HepG2 (cell line): Measurements from ENCODE around the gene TKFC. TPM values are rescaled to one million over a fixed set of nuclear protein-coding genes. Genes with fewer than 3 reads are reported as not detected.
A peak's percentile ranks its signal among the peaks of the same experiment; 100 is the strongest.

Source experiments
- ATAC-seq: fragments of 200-7000 bp; cut with Tn5 transposase; 3 replicates; pipeline ENCODE4 v1.9.1; 2020; ENCODE audit warnings: mild to moderate bottlenecking, moderate library complexity
- BruUV-seq: library from RNA; stranded (reverse); fragments of 400-500 nt; replicated peaks from 2 replicates; lab custom pipeline; 2021; lab: Mats Ljungman, UMichigan
- CTCF ChIA-PET: fragments of 300-600 bp; formaldehyde crosslinking; extraction: SDS; loops from one replicate; lab custom pipeline; 2021; ENCODE audit warnings: low total read pairs, inconsistent platforms, low intra/inter-chr PET ratio; lab: Yijun Ruan, JAX
- POLR2A ChIA-PET: fragments of 350-600 bp; sonication (Branson Sonifier 250); formaldehyde crosslinking; loops from one replicate; lab custom pipeline; 2020; ENCODE audit warnings: antibody characterized with exemption, inconsistent platforms; lab: Yijun Ruan, JAX
- DNase-seq: peaks from one replicate; pipeline ENCODE4 v3.0.0-alpha.2; 2015; ENCODE audit warnings: low spot score
- FAIRE-seq: peaks from 3 replicates; lab custom pipeline; 2011; peaks lifted over from hg19 to GRCh38; lab: Jason Lieb, UNC
- H2AFZ ChIP-seq: one replicate; pipeline ENCODE4 v1.6.1; 2011; ENCODE audit warnings: low read length, inconsistent platforms
- H3K27ac ChIP-seq: fragments of 300-600 bp; 3 replicates; pipeline ENCODE4 v1.8.0; 2011; ENCODE audit warnings: mixed run types, mild to moderate bottlenecking, mixed read lengths, low read length, inconsistent platforms; ENCODE audit not compliant: insufficient read depth; ENCODE audit errors: extremely low read length
- H3K27me3 ChIP-seq, 2 experiments: fragments of 200-600 bp in 1 of 2; 2 replicates in 1 of 2; 3 replicates in 1 of 2; pipeline versions ENCODE4 v1.6.0 to v1.8.0; 2011; ENCODE audit warnings: low read length in 2 of 2, mild to moderate bottlenecking in 2 of 2, moderate library complexity in 2 of 2, inconsistent platforms in 1 of 2; ENCODE audit not compliant: insufficient read depth in 2 of 2, control insufficient read depth in 1 of 2
- H3K36me3 ChIP-seq, 2 experiments: fragments of 200-600 bp in 1 of 2; replicated peaks in 1 of 2; 2 replicates in 1 of 2; 3 replicates in 1 of 2; pipeline versions ENCODE4 v1.5.1 to v1.8.0; 2011; ENCODE audit warnings: low read length in 2 of 2, inconsistent platforms in 1 of 2; ENCODE audit not compliant: insufficient read depth in 2 of 2, control insufficient read depth in 1 of 2
- H3K4me1 ChIP-seq: 2 replicates; pipeline ENCODE4 v1.5.1; 2012; ENCODE audit warnings: low read length, inconsistent platforms; ENCODE audit not compliant: insufficient read depth
- H3K4me2 ChIP-seq: 2 replicates; pipeline ENCODE4 v1.6.0; 2011; ENCODE audit warnings: low read depth, low read length, inconsistent platforms
- H3K4me3 ChIP-seq, 3 experiments: fragments of 200-600 bp in 1 of 3; sonication (generic), shearing (Covaris generic) in 1 of 3; replicated peaks in 1 of 3; 2 replicates each; pipeline ENCODE4 v1.5.1; 2011 to 2016; ENCODE audit warnings: low read length in 3 of 3, inconsistent platforms in 2 of 3, low read depth in 2 of 3, mild to moderate bottlenecking in 2 of 3, control low read depth in 1 of 3, mixed read lengths in 1 of 3; ENCODE audit not compliant: insufficient read depth in 1 of 3
- H3K79me2 ChIP-seq: one replicate; pipeline ENCODE4 v1.6.1; 2011; ENCODE audit warnings: low read length, inconsistent platforms; ENCODE audit not compliant: insufficient read depth
- H3K9ac ChIP-seq: 2 replicates; pipeline ENCODE4 v1.6.0; 2011; ENCODE audit warnings: mild to moderate bottlenecking, low read depth, low read length, inconsistent platforms; ENCODE audit not compliant: insufficient read depth
- H3K9me3 ChIP-seq: 2 replicates; pipeline ENCODE4 v1.5.1; 2012; ENCODE audit warnings: mild to moderate bottlenecking, low read length
- H4K20me1 ChIP-seq: 2 replicates; pipeline ENCODE4 v1.6.0; 2011; ENCODE audit warnings: inconsistent platforms, mild to moderate bottlenecking, low read length, moderate library complexity; ENCODE audit not compliant: insufficient read depth
- DNMT1 ChIP-seq: sonication (generic); formaldehyde crosslinking; IDR thresholded peaks from 2 replicates; pipeline ENCODE4 v1.5.1; 2020; ENCODE audit warnings: mild to moderate bottlenecking, missing genetic modification reagents
- ISL2 ChIP-seq: sonication (generic); formaldehyde crosslinking; IDR thresholded peaks from 2 replicates; pipeline ENCODE4 v1.5.0; 2020; ENCODE audit warnings: missing genetic modification reagents
- JUNB ChIP-seq: sonication (generic); formaldehyde crosslinking; IDR thresholded peaks from 2 replicates; pipeline ENCODE4 v1.8.0; 2022; ENCODE audit warnings: missing genetic modification reagents, mild to moderate bottlenecking, borderline replicate concordance
- KDM3A ChIP-seq: IDR thresholded peaks from 2 replicates; pipeline ENCODE4 v1.6.1; 2018; ENCODE audit warnings: low read depth, missing compliant biosample characterization
- MED13 ChIP-seq: sonication (generic); formaldehyde crosslinking; IDR thresholded peaks from 2 replicates; pipeline ENCODE4 v1.5.0; 2020; ENCODE audit warnings: missing genetic modification reagents
- MED8 ChIP-seq: sonication (generic); formaldehyde crosslinking; IDR thresholded peaks from 2 replicates; pipeline ENCODE4 v1.8.1; 2023; ENCODE audit warnings: mild to moderate bottlenecking, missing genetic modification reagents; ENCODE audit not compliant: insufficient replicate concordance
- MEF2D ChIP-seq: sonication (generic); formaldehyde crosslinking; IDR thresholded peaks from 2 replicates; pipeline ENCODE4 v1.5.1; 2020; ENCODE audit warnings: mild to moderate bottlenecking, missing genetic modification reagents
- MEIS1 ChIP-seq: sonication (generic); formaldehyde crosslinking; IDR thresholded peaks from 2 replicates; pipeline ENCODE4 v1.9.0; 2021; ENCODE audit warnings: mild to moderate bottlenecking, missing genetic modification reagents, moderate library complexity, borderline replicate concordance
- PLRG1 ChIP-seq: fragments of 450-650 bp; conservative IDR thresholded peaks from 2 replicates; pipeline ENCODE4 v1.6.1; 2016
- POGZ ChIP-seq: sonication (generic); formaldehyde crosslinking; IDR thresholded peaks from 2 replicates; pipeline ENCODE4 v1.4.0; 2020; ENCODE audit warnings: mild to moderate bottlenecking, missing genetic modification reagents
- SMAD9 ChIP-seq: sonication (generic); formaldehyde crosslinking; IDR thresholded peaks from 2 replicates; pipeline ENCODE4 v1.5.1; 2020; ENCODE audit warnings: mild to moderate bottlenecking, missing genetic modification reagents
- SOX5 ChIP-seq: IDR thresholded peaks from 2 replicates; pipeline ENCODE4 v1.6.1; 2016; ENCODE audit warnings: borderline replicate concordance
- TBL1XR1 ChIP-seq: fragments of 150-350 bp; IDR thresholded peaks from 2 replicates; pipeline ENCODE4 v1.6.1; 2014; ENCODE audit warnings: borderline replicate concordance, low read length; ENCODE audit not compliant: partially characterized antibody
- YEATS4 ChIP-seq: sonication (generic); formaldehyde crosslinking; IDR thresholded peaks from 2 replicates; pipeline ENCODE4 v1.4.0; 2020; ENCODE audit warnings: missing genetic modification reagents, borderline replicate concordance
- ZBTB33 ChIP-seq: sonication (generic); formaldehyde crosslinking; IDR thresholded peaks from 2 replicates; pipeline ENCODE4 v1.4.0; 2020; ENCODE audit warnings: missing genetic modification reagents
- ZBTB49 ChIP-seq: sonication (generic); formaldehyde crosslinking; IDR thresholded peaks from 2 replicates; pipeline ENCODE4 v1.4.0; 2020; ENCODE audit warnings: missing genetic modification reagents, borderline replicate concordance
- ZFP1 ChIP-seq: IDR thresholded peaks from 2 replicates; pipeline ENCODE4 v1.6.1; 2016
- ZNF644 ChIP-seq: IDR thresholded peaks from 2 replicates; pipeline ENCODE4 v1.6.1; 2016; ENCODE audit warnings: low read depth
- ZNF891 ChIP-seq: sonication (generic); formaldehyde crosslinking; IDR thresholded peaks from 2 replicates; pipeline ENCODE4 v1.5.0; 2020; ENCODE audit warnings: mild to moderate bottlenecking, missing genetic modification reagents
- WGBS: methylation state at CpG from one replicate; pipeline ENCODE4 v1.1.6; 2017; ENCODE audit warnings: low lambda C conversion rate; 5-methylcytosine and 5-hydroxymethylcytosine counted together
- in situ Hi-C: cut with HindIII; loops from 2 replicates; pipeline ENCODE4 v1.10.0; 2017; ENCODE audit warnings: low pct_unique_long_range_greater_than_20kb; ENCODE audit not compliant: extremely low pct_ligation_motif_present
- intact Hi-C: fragments of 100-400 bp; cut with micrococcal nuclease; formaldehyde crosslinking; loops from one replicate; pipeline ENCODE4 v1.10.0; 2022; ENCODE audit not compliant: unreplicated experiment
- polyA plus RNA-seq, 8 experiments: library from polyadenylated mRNA; depleted of rRNA in 3 of 8; stranded (reverse) in 7 of 8; unstranded in 1 of 8; fragments of >200 nt; fragmentation: Illumina TruSeq in 4 of 8; extraction: Trizol in 4 of 8; gene quantifications; 2 replicates each; pipeline versions ENCODE4 v1.2.1 to v1.2.3, GENCODE V29; 2011 to 2016; ENCODE audit warnings: low read depth in 4 of 8, missing spikeins in 1 of 8, mixed read lengths in 1 of 8; ENCODE audit not compliant: insufficient read depth in 1 of 8
- total RNA-seq, 5 experiments: library from RNA; depleted of rRNA; stranded (reverse); fragments of >200 nt; fragmentation: Illumina TruSeq; extraction: Trizol; gene quantifications; 2 replicates each; pipeline ENCODE4 v1.2.3, GENCODE V29; 2016; ENCODE audit warnings: low read depth in 1 of 5
- TF ChIP-seq, protein P1 (sequence below): IDR thresholded peaks from 2 replicates; pipeline ENCODE4 v1.6.1; 2016; ENCODE audit warnings: missing genetic modification reagents, missing compliant biosample characterization
- TF ChIP-seq, protein P2 (sequence below): IDR thresholded peaks from 2 replicates; pipeline ENCODE4 v1.6.1; 2012; ENCODE audit warnings: inconsistent platforms

TKFC gene
- total and polyA plus RNA-seq, 2 of the 13 experiments (the other 11 are each of a cell fraction or from before 2014, with no cell fraction given) = 147 to 197 TPM

DNA sequence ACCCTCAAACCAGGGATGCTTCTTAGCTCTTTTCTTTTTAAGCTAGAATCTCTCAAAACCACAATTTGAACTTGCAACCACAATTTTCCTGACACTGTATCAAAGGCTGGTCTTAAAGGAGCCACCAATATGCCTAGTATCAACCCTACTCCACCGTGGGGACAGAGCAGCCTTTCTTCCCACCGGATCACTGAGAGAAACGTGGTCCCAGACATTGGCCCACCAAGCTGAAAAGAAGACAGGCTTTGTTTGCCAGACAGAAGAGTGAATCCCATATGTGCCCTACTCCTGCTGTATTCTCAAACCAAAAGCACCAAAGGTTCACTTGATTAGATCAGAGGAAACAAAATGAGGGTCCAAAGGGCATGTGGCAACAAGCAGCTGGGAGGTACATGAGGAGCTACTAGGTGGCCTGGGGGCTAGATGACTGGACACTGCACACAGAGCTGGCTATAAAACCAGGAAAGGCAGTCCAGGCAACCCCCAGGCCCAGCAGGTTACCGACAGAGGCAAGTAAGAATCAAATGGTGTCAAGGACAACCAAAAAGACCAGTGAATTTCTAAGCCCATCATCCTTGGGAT is 34.3 kb upstream of the TKFC start (continued):
- TF ChIP-seq, protein P1, sequence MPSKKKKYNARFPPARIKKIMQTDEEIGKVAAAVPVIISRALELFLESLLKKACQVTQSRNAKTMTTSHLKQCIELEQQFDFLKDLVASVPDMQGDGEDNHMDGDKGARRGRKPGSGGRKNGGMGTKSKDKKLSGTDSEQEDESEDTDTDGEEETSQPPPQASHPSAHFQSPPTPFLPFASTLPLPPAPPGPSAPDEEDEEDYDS = peak; percentile 56; the same call in 1 of the 2 replicates
- TF ChIP-seq MEF2D (CRISPR knock-in tag) (peak; percentile 66; the same call in 1 of the 2 replicates), ZNF891 (CRISPR knock-in tag) (peak; percentile 100), KDM3A (CRISPR knock-in tag) (no peak), SMAD9 (no peak), MED13 (CRISPR knock-in tag) (no peak), POGZ (CRISPR knock-in tag) (0 out of 2 replicates have a peak, but pooled peaks have one; percentile 20), MEIS1 (CRISPR knock-in tag) (no peak), YEATS4 (peak; percentile 66; the same call in 1 of the 2 replicates), SOX5 (CRISPR knock-in tag) (peak; percentile 76; the same call in 1 of the 2 replicates), MED8 (CRISPR knock-in tag) (no peak), ZFP1 (CRISPR knock-in tag) (peak; percentile 97), TBL1XR1 (no peak), ISL2 (no peak)
- TF ChIP-seq, protein P2, sequence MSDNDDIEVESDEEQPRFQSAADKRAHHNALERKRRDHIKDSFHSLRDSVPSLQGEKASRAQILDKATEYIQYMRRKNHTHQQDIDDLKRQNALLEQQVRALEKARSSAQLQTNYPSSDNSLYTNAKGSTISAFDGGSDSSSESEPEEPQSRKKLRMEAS = peak; percentile 82

- FAIRE-seq (no peak), ATAC-seq (no peak), DNase-seq (no peak)
- 93% methylated on average over 3 of the region's 13 CpGs for WGBS
- H3K79me2 ChIP-seq = no peaks in the 10 kb centered on the region
- no peak overlapping the region for H3K4me2 ChIP-seq
- TF ChIP-seq ZNF644 (CRISPR knock-in tag) (no peak), ZBTB49 (CRISPR knock-in tag) (no peak), PLRG1 (no peak), DNMT1 (CRISPR knock-in tag) (no peak), JUNB (no peak), ZBTB33 (CRISPR knock-in tag) (peak; percentile 80)
- H4K20me1 ChIP-seq = 0 out of 2 replicates have a peak, but pooled peaks cover 2% of the 10 kb centered on the region
- in situ Hi-C loops = no loop called here
- peaks cover 39 to 83% of the 10 kb centered on the region in 2 experiments; a peak in 4 of 5 replicates for H3K36me3 ChIP-seq
- CTCF ChIA-PET = no interaction called here
- no peak overlapping the region for H3K27ac ChIP-seq
- H3K27me3 ChIP-seq = no peaks in the 10 kb centered on the region
- no peak overlapping the region for H2AFZ ChIP-seq
- H3K9me3 ChIP-seq = no peaks in the 10 kb centered on the region
- no peak overlapping the region for H3K9ac ChIP-seq
- no TSS peak for BruUV-seq
- POLR2A ChIA-PET = no interaction called here
- H3K4me3 ChIP-seq = no peak overlapping the region
- peaks cover 29% of the 10 kb centered on the region for H3K4me1 ChIP-seq
- intact Hi-C loops = no loop called here
Measured at GRCh38 chr11:61302550-61302949, 30.5 kb upstream of the TKFC start.
